Fibroblast of villous mesenchyme (primary cell): ENCODE measurements around the gene CCNJ. TPM values are rescaled to one million over a fixed set of nuclear protein-coding genes. Genes with fewer than 3 reads are reported as not detected.

ENCODE experiments used
- DNase-seq: peaks from one replicate; pipeline ENCODE4 v3.0.0-alpha.2; 2010; ENCODE audit warnings: low read depth
- H3K4me3 ChIP-seq: 2 replicates; pipeline ENCODE4 v1.5.1; 2011; ENCODE audit warnings: low read depth, mild to moderate bottlenecking, low read length
- total RNA-seq: library from RNA; depleted of rRNA; stranded (reverse); fragments of >200 nt; gene quantifications from 2 replicates; pipeline ENCODE4 v1.2.3, GENCODE V29; 2012
- TF ChIP-seq, protein P1 (sequence below): IDR thresholded peaks from 2 replicates; pipeline ENCODE4 v1.5.1; 2012; ENCODE audit warnings: low read depth, mild to moderate bottlenecking, low read length; ENCODE audit not compliant: insufficient read depth

Gene CCNJ
- total RNA-seq, 1 donor = 7.8 TPM

DNA sequence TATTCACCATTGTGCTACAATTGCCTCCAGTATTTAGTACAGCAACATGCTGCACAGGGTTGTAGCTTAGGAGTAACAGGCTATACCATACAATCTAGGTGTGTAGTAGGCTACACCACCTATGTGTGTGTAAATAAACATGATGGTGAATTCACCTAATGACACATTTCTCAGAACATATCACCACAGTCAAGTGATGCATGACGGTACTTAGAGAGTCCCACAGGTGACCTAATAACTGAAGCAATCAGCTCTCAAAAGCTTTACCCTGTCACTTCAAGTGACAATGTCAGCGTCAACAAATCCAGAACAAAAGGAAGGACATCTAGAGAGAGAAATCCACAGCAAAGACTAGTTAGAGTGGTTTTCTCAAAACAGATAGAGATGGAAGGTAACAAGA is 38.8 kb downstream of the CCNJ start:
- TF ChIP-seq, protein P1, sequence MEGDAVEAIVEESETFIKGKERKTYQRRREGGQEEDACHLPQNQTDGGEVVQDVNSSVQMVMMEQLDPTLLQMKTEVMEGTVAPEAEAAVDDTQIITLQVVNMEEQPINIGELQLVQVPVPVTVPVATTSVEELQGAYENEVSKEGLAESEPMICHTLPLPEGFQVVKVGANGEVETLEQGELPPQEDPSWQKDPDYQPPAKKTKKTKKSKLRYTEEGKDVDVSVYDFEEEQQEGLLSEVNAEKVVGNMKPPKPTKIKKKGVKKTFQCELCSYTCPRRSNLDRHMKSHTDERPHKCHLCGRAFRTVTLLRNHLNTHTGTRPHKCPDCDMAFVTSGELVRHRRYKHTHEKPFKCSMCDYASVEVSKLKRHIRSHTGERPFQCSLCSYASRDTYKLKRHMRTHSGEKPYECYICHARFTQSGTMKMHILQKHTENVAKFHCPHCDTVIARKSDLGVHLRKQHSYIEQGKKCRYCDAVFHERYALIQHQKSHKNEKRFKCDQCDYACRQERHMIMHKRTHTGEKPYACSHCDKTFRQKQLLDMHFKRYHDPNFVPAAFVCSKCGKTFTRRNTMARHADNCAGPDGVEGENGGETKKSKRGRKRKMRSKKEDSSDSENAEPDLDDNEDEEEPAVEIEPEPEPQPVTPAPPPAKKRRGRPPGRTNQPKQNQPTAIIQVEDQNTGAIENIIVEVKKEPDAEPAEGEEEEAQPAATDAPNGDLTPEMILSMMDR = no peak
- no peak overlapping the region for H3K4me3 ChIP-seq
- DNase-seq = no peak

DNA sequence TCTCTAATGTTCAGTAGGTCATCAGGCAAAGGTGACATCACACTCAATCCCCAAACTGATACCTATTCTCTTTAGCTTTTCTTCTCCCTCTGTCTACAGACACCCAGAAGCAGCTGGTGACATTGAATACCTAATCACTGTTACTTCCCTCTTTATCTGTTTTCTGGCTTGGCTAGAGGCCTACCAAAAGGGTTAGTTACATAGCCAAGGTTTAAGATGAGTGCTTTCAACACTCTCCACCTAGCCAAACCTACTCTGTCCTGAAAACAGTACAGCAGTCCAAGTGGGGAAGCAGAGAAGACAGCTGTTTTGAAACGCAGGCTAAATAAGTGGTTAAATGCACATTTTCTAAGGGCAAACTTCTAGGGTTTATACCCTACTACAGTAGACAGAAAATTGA is 39.4 kb downstream of the CCNJ start:
- DNase-seq = no peak
- no peak overlapping the region for H3K4me3 ChIP-seq
- TF ChIP-seq, protein P1 = no peak

DNA sequence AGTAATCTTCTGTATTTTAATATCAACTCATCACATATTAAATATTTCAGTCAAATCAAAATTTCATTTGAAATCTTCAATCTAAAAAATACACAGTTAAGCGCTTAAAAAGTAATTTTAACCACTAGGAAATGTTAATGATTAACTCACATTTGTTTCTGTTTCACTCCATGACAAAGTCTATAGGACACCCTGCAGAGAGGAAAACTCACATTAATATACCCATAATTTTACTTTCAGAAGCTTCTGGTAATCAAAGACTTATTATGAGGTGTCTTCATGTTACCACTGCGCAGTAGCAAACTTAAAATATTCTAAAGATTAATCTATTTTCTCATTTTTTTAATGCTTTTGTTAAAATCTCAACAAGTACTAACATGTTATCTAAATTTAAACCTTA is 45.7 kb downstream of the CCNJ start:
- no peak for DNase-seq
- TF ChIP-seq, protein P1 = no peak

DNA sequence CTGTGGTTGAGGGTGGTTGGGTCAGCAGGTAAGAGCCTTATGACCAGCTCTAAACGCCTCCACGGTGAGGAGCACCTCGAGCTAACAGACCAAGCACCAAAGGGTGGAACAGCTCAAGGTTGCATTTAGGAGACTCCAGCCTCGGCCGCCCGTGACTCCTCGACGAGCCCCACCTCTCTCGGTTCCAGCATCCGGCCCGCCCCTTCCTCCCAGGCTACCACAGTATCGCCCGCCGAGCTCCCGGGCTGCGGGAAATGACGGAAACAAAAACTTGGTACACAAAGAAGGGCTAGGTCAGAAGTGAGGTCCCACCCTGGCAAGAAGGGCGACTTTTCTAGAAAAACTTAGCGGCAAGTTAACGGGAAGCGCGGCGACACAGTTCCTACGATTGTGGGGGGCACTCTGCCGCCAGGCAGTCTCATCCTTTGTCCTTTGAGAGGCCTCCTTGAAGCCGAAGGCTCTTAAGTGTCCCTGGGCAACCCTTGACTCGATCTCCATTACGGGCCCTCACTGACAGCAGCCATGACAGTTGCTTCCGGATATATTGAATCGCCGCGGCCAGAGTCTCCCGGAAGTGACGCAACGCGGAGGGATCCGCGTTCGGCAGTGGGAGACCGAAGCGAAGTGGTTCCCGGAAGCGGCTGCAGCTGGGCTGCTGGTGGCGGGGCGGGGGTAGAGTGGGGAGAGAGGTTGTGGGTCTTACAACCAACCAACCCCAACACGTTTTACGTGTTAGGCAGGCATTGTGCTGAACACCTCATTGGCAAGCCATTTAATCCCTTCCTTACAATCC is 46.5 kb downstream of the CCNJ start:
- peak; percentile 95 for DNase-seq
- H3K4me3 ChIP-seq = peak overlapping the region; percentile 93
- TF ChIP-seq, protein P1 = no peak

More for the DNA sequence above, 45.7 kb downstream of the CCNJ start:
- H3K4me3 ChIP-seq = peak overlapping the region; percentile 93

DNA sequence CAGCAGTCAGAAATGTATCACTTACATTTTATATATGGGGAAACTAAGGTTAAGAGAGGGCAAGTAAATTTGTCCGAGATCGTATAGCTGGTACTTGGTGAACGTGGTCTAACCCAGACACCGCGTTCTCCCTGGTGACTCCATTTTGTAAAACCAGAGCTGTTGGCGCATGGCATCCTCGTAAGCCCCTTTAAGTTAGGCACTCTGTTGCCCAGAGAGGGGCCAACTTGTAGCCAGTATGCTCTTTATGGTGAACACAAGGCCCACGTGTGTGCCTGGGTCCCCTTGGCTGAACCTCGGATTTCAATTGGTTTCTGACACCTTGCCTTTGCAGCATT is 47.0 kb downstream of the CCNJ start:
- DNase-seq = no peak
- TF ChIP-seq, protein P1 = no peak
- peak overlapping the region; percentile 93 for H3K4me3 ChIP-seq

DNA sequence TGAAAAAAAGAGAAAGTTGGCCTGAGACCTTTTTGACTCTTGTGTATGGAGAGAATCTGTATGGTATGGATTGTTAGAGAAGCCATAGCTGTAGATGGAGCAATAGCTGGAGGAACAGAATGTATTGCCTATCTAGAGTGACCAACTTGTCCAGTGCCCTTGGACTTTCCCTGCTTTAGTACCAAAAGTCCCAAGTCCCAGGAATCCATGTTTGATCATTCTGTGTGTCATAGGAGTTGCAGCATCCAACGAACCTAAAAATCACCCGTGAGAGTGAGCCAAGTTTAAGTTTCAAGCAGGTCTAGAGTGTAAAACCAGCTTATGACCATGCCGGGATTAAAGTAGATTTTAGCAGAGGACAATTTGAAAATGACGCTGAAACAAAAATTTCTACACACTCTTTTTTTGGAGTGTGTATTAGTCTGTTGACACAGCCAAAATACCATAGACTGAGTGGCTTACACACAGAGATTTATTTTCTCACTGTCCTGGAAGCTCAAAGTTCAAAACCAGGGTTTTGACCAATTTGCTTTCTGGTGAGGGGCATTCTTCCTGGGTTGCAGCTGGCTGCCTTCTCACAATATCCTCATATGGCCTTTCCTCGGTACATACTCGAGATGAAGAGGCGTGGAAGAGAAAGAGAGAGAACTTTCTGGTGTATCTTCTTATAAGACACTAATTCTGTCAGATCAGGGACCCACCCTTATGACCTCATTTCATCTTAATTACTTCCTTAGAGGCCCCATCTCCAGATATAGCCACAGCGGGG is 49.8 kb downstream of the CCNJ start:
- H3K4me3 ChIP-seq = no peak overlapping the region
- DNase-seq = no peak
- TF ChIP-seq, protein P1 = no peak

DNA sequence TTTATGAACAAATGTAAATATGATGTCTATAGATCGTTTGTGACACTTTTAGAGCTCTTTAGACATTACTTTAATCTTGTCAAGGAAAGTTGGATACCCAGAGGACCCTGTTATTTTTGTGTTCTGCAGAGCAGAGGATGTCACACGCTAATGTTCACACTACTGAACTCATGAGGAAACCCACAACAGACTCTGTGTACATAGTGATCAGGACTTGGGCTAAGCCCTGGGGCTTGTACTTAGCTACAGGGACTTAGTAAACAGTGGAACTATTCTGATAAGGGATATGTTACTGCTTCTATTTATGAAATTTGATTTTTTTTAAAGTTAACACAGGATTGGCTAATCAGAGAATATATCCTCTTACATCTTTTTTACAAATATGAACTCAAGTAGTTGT is 50.6 kb downstream of the CCNJ start:
- no peak for DNase-seq
- H3K4me3 ChIP-seq = no peak overlapping the region
- TF ChIP-seq, protein P1 = no peak
